ENCODE measurements around the gene HSD17B14. TPM values are rescaled to one million over a fixed set of nuclear protein-coding genes. Genes with fewer than 3 reads are reported as not detected.
"Not testable (repeated sequence)": the region's sequence is repeated elsewhere in the genome, so short reads cannot be mapped to it uniquely, and the experiment has no call there.

The HSD17B14 gene
- total RNA-seq, 1 donor from 2014 or later: 0.44 TPM

- peaks cover 49% of the 10 kb centered on the region for H3K36me3 Mint-ChIP-seq (ENCODE audit: low read depth)
- H3K27ac Mint-ChIP-seq: peak overlapping the region; percentile 100
- H3K4me1 Mint-ChIP-seq: peaks cover 41% of the 10 kb centered on the region
These were observed 36.7 kb upstream of the HSD17B14 start for GRCh38 chr19:48872884-48873475.

GRCh38 chr19:48872182-48872883 lies 36.0 kb upstream of the HSD17B14 start, which contains the start of gene PPP1R15A:
Gene PPP1R15A (plus strand): TSS chr19:48872421. CDS start chr19:48873234, 813 bp downstream.
- Mint-ChIP-seq H3K27ac (peak within 1 kb of the TSS; percentile 100), H3K9me3 (no peaks in the 10 kb centered on the region), H3K36me3 (ENCODE audit: low read depth) (peaks cover 43% of the 10 kb centered on the region), H3K4me3 (peak within 1 kb of the TSS; percentile 100), H3K4me1 (peaks cover 39% of the 10 kb centered on the region), H3K27me3 (peaks cover 5% of the 10 kb centered on the region)
- DNase-seq: peak; percentile 100
- intact Hi-C loops (cut with micrococcal nuclease): loop anchor here (1.0 to 5.0 kb wide), 3 partner anchors 13 to 246 kb away; partner anchors contain the start of genes C19orf73, CA11 and PPFIA3

More at GRCh38 chr19:48872884-48873475, 36.7 kb upstream of the HSD17B14 start:
- peak; percentile 94 for DNase-seq
- intact Hi-C loops (cut with micrococcal nuclease): loop anchor here (1.0 to 5.0 kb wide), 3 partner anchors 14 to 246 kb away; partner anchors contain the start of genes C19orf73, CA11 and PPFIA3
- Mint-ChIP-seq H3K27me3 (peaks cover 5% of the 10 kb centered on the region), H3K9me3 (no peaks in the 10 kb centered on the region), H3K4me3 (peak overlapping the region; percentile 100)

- Mint-ChIP-seq H3K36me3 (ENCODE audit: low read depth) (peaks cover 41% of the 10 kb centered on the region), H3K4me3 (peak overlapping the region; percentile 100), H3K27ac (peak overlapping the region; percentile 100), H3K4me1 (peaks cover 39% of the 10 kb centered on the region)
- intact Hi-C loops (cut with micrococcal nuclease): loop anchor here (1.0 to 5.0 kb wide), 3 partner anchors 12 to 247 kb away; partner anchors contain the start of genes C19orf73, CA11 and PPFIA3
- not testable (repeated sequence) for DNase-seq, H3K27me3 Mint-ChIP-seq, H3K9me3 Mint-ChIP-seq
These were observed 35.3 kb upstream of the HSD17B14 start for GRCh38 chr19:48871471-48872181.

GRCh38 chr19:48870048-48870447 lies 33.8 kb upstream of the HSD17B14 start:
- intact Hi-C loops (cut with micrococcal nuclease): loop anchor here (5.0 kb wide), 1 partner anchor 223 kb away; the partner anchor contains the start of gene CA11
- Mint-ChIP-seq H3K4me3 (no peak overlapping the region), H3K27me3 (peaks cover 8% of the 10 kb centered on the region), H3K36me3 (ENCODE audit: low read depth) (peaks cover 27% of the 10 kb centered on the region), H3K27ac (no peak overlapping the region), H3K4me1 (peaks cover 27% of the 10 kb centered on the region), H3K9me3 (no peaks in the 10 kb centered on the region)
- DNase-seq: no peak

- Mint-ChIP-seq H3K4me3 (no peak within 1 kb of the TSS), H3K9me3 (no peaks in the 10 kb centered on the region), H3K4me1 (peaks cover 13% of the 10 kb centered on the region), H3K27ac (peak within 1 kb of the TSS; percentile 5), H3K36me3 (ENCODE audit: low read depth) (peaks cover 10% of the 10 kb centered on the region), H3K27me3 (peaks cover 10% of the 10 kb centered on the region)
- intact Hi-C loops (cut with micrococcal nuclease): no loop called here
- DNase-seq: no peak
These were observed 32.0 kb upstream of the HSD17B14 start, which contains the start of gene PLEKHA4 for GRCh38 chr19:48868114-48868886. Gene PLEKHA4 (minus strand): TSS chr19:48868617. CDS start chr19:48867620, 997 bp downstream.

- no peaks in the 10 kb centered on the region for H3K9me3 Mint-ChIP-seq
- intact Hi-C loops (cut with micrococcal nuclease): no loop called here
- H3K27me3 Mint-ChIP-seq: peaks cover 10% of the 10 kb centered on the region
- DNase-seq: no peak
- H3K36me3 Mint-ChIP-seq (ENCODE audit: low read depth): peaks cover 4% of the 10 kb centered on the region
- H3K27ac Mint-ChIP-seq: no peak overlapping the region
- peaks cover 9% of the 10 kb centered on the region for H3K4me1 Mint-ChIP-seq
- H3K4me3 Mint-ChIP-seq: no peak overlapping the region
These were observed 31.4 kb upstream of the HSD17B14 start for GRCh38 chr19:48867746-48868113.

GRCh38 chr19:48867123-48867745 lies 30.9 kb upstream of the HSD17B14 start:
- no peaks in the 10 kb centered on the region for H3K9me3 Mint-ChIP-seq
- intact Hi-C loops (cut with micrococcal nuclease): no loop called here
- peaks cover 7% of the 10 kb centered on the region for H3K4me1 Mint-ChIP-seq
- no peak for DNase-seq
- H3K36me3 Mint-ChIP-seq (ENCODE audit: low read depth): peaks cover 2% of the 10 kb centered on the region
- peaks cover 9% of the 10 kb centered on the region for H3K27me3 Mint-ChIP-seq
- peak overlapping the region; percentile 51 for H3K27ac Mint-ChIP-seq
- no peak overlapping the region for H3K4me3 Mint-ChIP-seq

- intact Hi-C loops (cut with micrococcal nuclease): no loop called here
- peaks cover 4% of the 10 kb centered on the region for H3K4me1 Mint-ChIP-seq
- no peaks in the 10 kb centered on the region for H3K36me3 Mint-ChIP-seq (ENCODE audit: low read depth)
- no peak overlapping the region for H3K27ac Mint-ChIP-seq
- no peaks in the 10 kb centered on the region for H3K9me3 Mint-ChIP-seq
- peaks cover 8% of the 10 kb centered on the region for H3K27me3 Mint-ChIP-seq
- no peak for DNase-seq
- no peak overlapping the region for H3K4me3 Mint-ChIP-seq
These were observed 30.4 kb upstream of the HSD17B14 start for GRCh38 chr19:48866692-48867091.

DNA sequence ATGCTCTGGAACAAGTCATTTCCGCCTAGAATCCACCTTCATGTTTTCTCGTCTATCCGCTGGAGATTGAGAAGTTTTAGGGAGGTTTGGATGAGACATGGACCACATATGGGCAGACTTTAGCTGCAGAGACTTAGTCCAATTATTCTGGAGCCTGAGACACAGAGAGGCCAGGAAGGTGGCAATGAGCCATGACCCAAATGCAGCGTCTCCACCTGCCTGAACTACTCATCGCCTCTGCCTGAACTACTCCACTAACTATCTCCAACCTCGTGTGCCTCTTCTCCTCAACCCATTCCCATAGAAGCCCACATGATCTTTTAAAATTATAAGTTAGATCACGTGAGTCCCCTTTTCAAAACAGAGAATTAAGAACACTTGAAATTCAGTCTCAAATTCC lies 26.5 kb upstream of the HSD17B14 start:
- peaks cover 5% of the 10 kb centered on the region for H3K27me3 Mint-ChIP-seq
- no peak overlapping the region for H3K4me3 Mint-ChIP-seq
- no peak overlapping the region for H3K27ac Mint-ChIP-seq
- no peaks in the 10 kb centered on the region for H3K9me3 Mint-ChIP-seq
- DNase-seq: no peak
- H3K4me1 Mint-ChIP-seq: peaks cover 5% of the 10 kb centered on the region
- intact Hi-C loops (cut with micrococcal nuclease): no loop called here
- no peaks in the 10 kb centered on the region for H3K36me3 Mint-ChIP-seq (ENCODE audit: low read depth)

GRCh38 chr19:48861313-48861712 lies 25.0 kb upstream of the HSD17B14 start:
- peaks cover 2% of the 10 kb centered on the region for H3K27me3 Mint-ChIP-seq
- H3K4me3 Mint-ChIP-seq: no peak overlapping the region
- H3K27ac Mint-ChIP-seq: no peak overlapping the region
- no peak for DNase-seq
- intact Hi-C loops (cut with micrococcal nuclease): no loop called here
- H3K36me3 Mint-ChIP-seq (ENCODE audit: low read depth): no peaks in the 10 kb centered on the region
- no peaks in the 10 kb centered on the region for H3K9me3 Mint-ChIP-seq
- peaks cover 5% of the 10 kb centered on the region for H3K4me1 Mint-ChIP-seq

DNA sequence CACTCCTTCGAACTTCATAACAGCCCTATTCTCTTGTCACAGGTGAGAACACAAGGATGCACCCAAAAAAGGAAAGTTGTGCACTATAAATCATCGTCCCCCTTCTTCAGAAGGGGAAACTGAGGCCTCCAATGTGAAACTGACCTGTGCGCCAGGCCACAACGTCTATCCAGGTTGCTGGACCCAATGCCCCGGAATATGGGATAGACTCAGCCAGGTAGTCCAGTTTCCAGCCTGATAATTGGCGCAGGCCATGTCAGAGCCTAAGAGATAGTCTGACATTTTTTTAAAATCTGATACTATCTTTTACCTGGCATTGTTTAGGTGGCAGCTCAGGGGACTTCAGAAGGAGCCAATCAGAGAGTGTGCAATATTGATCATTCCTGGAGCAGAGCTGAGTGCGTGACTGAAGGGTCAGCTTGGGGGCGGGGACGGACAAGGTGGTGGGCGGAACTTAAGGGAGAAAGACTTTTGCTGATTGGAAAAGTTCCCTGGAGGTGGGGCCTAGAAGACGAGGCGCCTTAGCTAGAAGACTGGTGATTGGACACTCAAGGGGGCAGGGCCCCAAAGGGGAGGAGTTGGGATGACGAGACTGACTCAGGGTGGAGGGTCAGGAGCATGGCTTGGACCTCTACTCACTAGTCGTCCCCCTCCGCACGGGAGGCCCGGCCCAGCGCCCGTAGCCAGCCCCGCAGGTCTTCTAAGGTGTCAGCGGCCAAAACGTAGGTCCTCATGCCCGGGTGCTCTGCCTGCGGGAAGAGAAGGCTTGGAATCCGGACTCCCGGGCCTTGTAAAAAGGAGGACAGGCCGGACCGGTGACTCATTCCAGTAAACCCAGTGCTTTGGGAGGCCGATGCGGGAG lies 23.7 kb upstream of the HSD17B14 start:
- H3K36me3 Mint-ChIP-seq (ENCODE audit: low read depth): no peaks in the 10 kb centered on the region
- no peak overlapping the region for H3K27ac Mint-ChIP-seq
- H3K27me3 Mint-ChIP-seq: peaks cover 2% of the 10 kb centered on the region
- no peaks in the 10 kb centered on the region for H3K9me3 Mint-ChIP-seq
- peak; percentile 64 for DNase-seq
- no peak overlapping the region for H3K4me3 Mint-ChIP-seq
- intact Hi-C loops (cut with micrococcal nuclease): loop anchor here (1.0 kb wide), 1 partner anchor 12 kb away; the partner anchor contains the start of gene PPP1R15A
- peaks cover 5% of the 10 kb centered on the region for H3K4me1 Mint-ChIP-seq
